Measurements from ENCODE around the gene CCNH. TPM values are rescaled to one million over a fixed set of nuclear protein-coding genes. Genes with fewer than 3 reads are reported as not detected.

The CCNH gene
- 52.4 and 89.6 TPM in 2 replicates for total RNA-seq

DNA sequence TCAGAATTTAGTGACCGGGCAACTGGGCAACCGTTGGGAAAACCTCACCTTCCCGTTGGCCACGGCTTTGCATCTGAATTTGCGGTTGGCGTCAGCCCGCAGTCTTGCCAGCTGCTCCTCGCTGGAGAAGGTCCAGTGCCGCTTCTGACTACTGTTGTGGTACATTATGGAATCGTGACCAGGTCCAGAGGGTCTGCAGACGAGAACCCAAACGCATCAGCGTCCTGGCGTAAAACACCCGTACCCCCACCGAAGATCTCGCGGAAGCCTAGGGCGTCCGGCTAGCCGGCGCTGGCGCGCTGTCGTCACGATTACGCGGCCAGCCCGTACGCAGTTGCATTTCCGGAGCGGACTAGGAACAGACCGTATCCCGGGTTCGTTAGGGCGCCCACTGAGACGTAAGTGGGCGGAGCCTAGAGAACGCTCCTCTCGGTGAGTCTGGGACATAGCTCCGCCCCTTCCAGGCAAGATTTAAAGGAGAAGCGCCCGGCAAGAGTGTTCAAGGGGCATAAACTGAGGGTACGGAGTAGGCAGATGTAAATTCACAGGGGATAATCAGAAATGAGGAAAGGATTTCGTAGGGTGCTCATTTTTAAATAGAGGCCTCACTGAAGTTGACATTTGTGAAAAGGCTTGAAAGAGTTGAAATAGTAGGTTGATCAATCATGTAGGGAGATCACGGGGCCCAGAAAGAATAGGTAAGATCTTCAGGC is at the start of gene CCNH:
CCNH (minus strand) TSS at position 301 of the 713 bp plus-strand sequence; CDS start at position 165, 136 bp downstream.

Other genes starting within 250 kb of the CCNH start
- 31.7 and 34.7 TPM in 2 replicates for gene RASA1, start 145.0 kb downstream of the CCNH start, total RNA-seq